ENCODE data around the gene FAM3A.
A peak's percentile ranks its signal among the peaks of the same experiment; 100 is the strongest.

The FAM3A gene

DNA sequence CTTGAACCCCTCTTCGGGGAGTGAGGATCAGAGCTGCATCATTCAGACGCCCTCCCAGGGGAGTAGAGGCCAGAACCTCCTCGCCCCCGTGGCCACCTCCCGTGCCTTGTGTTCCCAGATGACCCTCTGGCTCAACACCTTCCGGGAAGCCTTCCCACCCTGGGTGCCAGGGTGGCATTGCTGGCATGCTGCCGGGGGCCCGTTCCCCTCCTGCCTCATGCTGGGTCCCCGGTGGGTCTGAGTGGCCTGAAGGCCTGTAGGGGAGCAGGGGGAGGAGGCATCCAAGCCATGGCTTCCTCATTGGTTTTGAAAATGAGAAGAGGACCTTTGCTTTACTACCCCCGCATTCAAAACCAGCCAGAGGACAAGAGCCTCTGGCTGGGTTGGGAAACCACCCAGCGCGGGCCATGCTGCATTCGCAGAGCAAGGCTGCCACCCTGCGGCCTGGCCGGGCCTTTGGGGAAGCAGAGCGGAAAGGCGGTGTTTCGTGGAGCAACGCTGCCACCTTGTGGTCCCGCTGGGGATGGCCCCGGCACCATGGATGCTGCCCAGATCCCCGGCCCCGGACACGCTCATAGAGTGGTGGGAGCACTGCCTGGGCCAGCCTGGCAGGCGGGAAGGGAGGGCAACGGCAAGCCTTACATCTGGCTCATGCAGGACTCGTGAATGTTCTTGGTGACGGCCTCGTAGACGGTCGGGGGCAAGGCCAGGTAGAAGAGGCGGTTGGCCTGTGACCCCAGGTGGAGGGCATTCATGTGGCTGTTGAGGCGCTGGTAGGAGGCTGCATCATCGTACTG is 18.7 kb upstream of the FAM3A start:
- peak; percentile 81 to 92 for DNase-seq (ENCODE audit: low read depth in 2 of 2)

DNA sequence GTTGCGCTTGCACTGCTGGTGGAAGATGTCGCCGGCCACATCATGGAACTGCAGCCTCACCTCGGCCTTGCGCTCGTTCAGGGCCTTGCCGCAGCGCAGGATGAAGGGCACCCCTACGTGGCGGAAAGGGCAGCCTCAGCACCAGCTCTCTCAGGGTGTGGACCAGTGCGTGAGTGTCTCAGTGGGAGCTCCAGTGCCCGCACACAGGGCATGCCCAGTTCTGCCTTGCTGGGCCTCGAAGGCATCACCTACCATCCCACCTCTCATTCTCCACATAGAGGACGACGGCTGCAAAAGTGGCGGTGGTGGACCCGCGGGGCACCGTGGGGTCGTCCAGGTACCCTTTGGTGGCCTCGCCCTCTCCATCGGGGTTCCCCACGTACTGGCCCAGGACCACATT is 16.7 kb upstream of the FAM3A start:
- DNase-seq (ENCODE audit: low read depth in 2 of 2) = no peak

DNA sequence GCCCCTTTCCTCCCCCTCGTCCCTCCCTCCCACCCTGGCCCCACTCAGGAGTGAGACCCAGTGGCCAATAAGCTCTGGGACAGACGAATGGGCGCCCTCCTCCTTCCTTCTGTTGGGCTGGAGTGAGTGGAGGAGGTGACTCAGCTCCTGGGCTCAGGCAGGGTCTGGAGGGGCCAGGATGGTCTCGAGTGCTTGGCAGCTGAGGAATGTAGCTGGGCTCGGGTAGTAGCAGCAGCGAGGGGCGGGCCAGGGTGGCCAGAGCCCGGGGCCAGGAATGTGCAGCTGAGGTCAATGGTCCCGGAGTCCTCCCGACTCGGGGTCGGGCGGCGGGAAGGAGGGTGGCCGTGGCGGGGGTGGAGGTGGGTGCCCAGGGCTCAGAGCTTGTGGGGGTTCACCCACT is 15.6 kb upstream of the FAM3A start:
- no peak for DNase-seq (ENCODE audit: low read depth in 2 of 2)

DNA sequence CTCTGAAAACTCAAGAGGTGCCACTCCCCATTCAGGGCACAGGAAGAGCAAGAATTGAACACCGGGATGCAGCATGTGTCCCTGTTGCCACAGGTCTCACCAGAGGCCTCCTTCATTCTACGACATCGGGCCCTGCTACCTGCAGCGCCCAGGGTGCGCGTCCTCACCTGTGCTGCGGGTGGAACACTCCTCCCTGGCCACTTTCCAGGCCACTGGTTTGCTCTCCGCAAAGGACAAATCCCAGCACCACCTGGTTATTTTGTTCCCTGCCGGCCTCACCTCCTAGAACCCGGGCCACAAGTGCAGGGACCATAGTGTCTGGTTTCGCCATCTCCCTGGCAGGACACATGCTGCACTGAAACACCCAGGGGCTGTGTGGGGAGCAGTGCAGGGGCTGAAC is 14.3 kb upstream of the FAM3A start:
- DNase-seq (ENCODE audit: low read depth in 2 of 2) = no peak

GRCh38 chrX:154529206-154529612 is 13.2 kb upstream of the FAM3A start:
- DNase-seq (ENCODE audit: low read depth in 2 of 2) = no peak

- DNase-seq (ENCODE audit: low read depth in 2 of 2) = peak; percentile 31 to 49
Measured at GRCh38 chrX:154526901-154527675, 11.1 kb upstream of the FAM3A start.

DNA sequence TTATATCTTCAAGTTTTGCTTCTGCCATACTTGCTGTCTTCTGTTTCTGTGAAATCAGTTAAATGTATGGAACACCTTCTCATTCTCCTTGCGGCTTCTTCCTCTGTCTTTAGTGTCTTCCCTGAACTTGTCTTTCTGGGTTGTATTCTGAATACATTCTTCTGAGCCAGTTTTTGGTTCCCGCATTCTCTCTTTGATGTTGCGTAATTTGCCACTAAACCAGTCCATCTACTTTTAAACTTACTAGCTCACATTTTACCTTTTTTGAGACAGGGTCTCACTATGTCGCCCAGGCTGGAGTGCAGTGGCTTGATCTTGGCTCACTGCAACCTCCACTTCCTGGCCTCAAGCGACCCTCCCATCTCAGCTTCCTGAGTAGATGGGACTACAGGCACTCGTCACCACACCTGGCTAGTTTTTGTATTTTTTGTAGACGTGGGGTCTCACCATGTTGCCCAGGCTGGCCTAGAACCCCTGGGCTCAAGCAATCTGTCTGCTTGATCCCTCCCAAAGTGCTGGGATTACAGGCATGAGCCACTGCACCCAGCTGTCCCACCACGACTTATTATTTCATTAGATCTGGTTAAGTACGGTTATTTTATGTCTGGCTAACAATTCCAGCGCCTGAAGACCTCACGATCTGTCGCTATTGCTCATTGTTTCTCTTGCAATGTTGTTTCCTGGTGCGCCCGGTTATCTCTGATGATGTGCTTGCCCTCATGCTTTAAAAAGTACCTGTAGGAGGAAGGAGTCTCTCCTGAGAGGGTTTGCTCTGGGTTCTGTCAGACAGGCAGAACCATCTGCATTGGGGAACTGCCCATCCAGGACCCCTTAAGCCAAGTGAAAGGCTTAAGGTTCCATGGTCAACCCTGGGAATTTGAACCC is 9.8 kb upstream of the FAM3A start:
- DNase-seq (ENCODE audit: low read depth in 2 of 2) = no peak

- no peak for DNase-seq (ENCODE audit: low read depth in 2 of 2)
Measured at GRCh38 chrX:154519389-154519788, 3.4 kb upstream of the FAM3A start.

- no peak for DNase-seq (ENCODE audit: low read depth in 2 of 2)
Measured at GRCh38 chrX:154517101-154517781, 1.2 kb upstream of the FAM3A start.

- no peak for DNase-seq (ENCODE audit: low read depth in 2 of 2)
Measured at GRCh38 chrX:154516656-154517100, 646 bp upstream of the FAM3A start.

DNA sequence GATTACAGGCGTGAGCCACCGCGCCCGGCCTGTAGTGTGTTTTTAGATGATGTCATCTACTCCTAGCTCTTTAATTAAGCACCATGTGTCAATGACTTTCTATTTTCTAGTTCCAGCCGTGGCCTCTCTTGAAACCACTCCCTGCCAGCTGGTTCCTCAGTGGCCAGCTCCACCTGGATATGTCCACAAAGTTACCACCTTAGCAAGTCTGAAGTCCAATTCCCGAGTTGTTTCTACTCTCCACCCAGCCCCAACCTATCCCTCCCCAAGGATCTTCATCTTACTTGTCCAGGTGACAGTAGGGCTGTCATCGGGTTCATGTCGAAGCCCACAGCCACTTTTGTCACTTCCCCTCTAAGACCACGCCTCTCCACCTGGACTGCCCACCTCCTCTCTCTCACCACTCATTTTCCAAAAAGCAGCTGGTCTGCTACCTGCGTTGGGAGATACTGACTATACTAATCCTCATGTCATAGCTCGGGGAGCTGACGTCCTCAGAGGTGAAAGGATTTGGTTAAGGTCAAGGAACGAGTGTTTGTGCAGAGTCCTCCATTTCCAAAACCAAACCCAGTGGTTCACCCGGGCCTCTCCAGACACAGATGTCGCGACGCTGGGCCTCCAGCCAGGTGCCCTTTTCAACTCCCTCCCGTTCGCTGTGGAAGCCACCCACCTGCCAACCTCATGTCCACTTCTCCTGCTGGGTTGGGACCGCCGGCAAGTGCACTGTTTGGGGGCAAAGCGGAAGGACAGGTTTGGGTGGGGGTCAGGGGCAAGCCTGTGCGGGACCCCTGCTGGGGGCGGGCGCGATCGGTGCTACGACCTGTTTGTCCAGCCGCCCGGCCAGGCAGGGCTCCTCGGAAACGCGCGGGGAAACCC is 704 bp downstream of the FAM3A start:
- no peak for DNase-seq (ENCODE audit: low read depth in 2 of 2)

DNA sequence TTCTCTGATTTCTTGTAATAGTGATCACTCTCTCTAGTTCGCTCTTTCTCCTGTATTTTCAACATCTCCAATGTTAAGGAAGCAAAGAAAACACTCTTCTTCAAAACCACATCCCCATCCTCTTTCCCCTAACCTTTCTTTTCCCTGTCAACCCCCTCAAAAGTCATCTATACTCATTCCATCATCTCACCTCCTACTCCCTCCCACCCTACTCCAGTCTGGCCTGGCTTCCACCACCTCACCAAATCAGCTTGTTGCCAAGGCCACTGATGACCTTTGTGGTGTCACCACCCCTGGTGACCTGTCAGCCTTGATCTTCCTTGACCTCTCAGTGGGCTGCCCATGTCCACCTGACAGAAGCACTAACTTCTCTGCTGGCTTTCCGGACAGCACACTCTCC is 2.3 kb downstream of the FAM3A start:
- no peak for DNase-seq (ENCODE audit: low read depth in 2 of 2)

GRCh38 chrX:154512879-154513553 is 3.0 kb downstream of the FAM3A start:
- DNase-seq (ENCODE audit: low read depth in 2 of 2) = no peak

GRCh38 chrX:154511761-154512160 is 4.3 kb downstream of the FAM3A start:
- DNase-seq (ENCODE audit: low read depth in 2 of 2) = no peak

DNA sequence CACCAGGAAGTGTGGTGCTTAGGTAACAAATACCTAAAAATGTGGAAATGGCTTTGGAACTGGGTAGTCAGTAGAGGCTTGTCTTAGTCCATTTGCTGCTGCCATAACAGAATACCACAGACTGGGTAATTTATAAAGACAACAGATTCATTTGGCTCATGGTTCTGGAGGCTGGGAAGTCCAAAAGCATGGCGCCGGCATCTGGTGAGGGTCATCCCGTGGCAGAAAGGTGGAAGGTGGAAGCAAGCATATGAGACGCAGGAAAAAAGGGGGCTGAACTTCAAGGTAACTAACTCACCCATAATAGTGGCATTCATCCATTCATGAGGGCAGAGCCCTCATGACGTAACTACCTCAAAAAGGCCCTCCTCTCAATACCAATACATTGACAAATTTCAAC is 6.6 kb downstream of the FAM3A start:
- DNase-seq (ENCODE audit: low read depth in 2 of 2) = no peak

- DNase-seq (ENCODE audit: low read depth in 2 of 2) = no peak
Measured at GRCh38 chrX:154508384-154508745, 7.7 kb downstream of the FAM3A start.

GRCh38 chrX:154507673-154508383 is 8.2 kb downstream of the FAM3A start:
- no peak for DNase-seq (ENCODE audit: low read depth in 2 of 2)

- DNase-seq (ENCODE audit: low read depth in 2 of 2) = no peak
Measured at GRCh38 chrX:154506483-154507332, 9.3 kb downstream of the FAM3A start.

All from stimulated activated CD4-positive, alpha-beta T cell treated with anti-CD3 and anti-CD28 coated beads, Interleukin-1b, Interleukin-23, amount 100 ng/mL, for 4 hours (primary cell).